Measurements from ENCODE around the gene CYSLTR2.
"Not testable (repeated sequence)": the region's sequence is repeated elsewhere in the genome, so short reads cannot be mapped to it uniquely, and the experiment has no call there.

CYSLTR2 gene

DNA sequence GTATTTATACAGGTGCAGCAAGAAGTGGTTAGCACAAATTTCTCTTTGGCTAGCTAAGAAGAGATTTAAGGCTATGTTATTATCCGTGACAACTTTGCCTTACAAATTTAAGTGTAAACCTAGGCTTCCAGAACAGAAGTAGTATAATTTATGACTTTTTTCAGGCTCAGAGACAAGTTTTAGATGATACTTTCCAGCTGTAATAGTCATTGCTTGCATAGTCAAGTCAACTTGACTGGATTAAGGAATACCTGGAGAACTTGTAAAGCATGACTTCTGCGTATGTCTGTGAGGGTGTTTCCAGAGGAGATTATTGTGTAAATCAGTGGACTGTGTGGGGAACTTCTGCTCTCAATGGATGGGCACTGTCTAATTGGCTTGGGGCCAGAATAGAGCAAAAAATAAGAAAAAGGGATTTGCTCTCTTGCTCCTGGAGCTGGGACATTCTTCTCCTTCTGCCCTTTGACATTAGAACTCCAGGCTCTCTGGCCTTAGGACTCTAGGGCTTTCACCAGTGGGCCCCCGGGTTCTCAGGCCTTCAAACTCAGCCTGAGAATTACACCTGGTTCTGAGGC lies 33.0 kb downstream of the CYSLTR2 start:
- TF ChIP-seq, protein P1, sequence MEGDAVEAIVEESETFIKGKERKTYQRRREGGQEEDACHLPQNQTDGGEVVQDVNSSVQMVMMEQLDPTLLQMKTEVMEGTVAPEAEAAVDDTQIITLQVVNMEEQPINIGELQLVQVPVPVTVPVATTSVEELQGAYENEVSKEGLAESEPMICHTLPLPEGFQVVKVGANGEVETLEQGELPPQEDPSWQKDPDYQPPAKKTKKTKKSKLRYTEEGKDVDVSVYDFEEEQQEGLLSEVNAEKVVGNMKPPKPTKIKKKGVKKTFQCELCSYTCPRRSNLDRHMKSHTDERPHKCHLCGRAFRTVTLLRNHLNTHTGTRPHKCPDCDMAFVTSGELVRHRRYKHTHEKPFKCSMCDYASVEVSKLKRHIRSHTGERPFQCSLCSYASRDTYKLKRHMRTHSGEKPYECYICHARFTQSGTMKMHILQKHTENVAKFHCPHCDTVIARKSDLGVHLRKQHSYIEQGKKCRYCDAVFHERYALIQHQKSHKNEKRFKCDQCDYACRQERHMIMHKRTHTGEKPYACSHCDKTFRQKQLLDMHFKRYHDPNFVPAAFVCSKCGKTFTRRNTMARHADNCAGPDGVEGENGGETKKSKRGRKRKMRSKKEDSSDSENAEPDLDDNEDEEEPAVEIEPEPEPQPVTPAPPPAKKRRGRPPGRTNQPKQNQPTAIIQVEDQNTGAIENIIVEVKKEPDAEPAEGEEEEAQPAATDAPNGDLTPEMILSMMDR (IDR thresholded peaks at IDR 0.05; ENCODE audit: poor library complexity, severe bottlenecking), result no peak
- no peaks in the 10 kb centered on the region for H3K4me1 ChIP-seq (ENCODE audit: insufficient read depth, poor library complexity, severe bottlenecking)
- no peaks in the 10 kb centered on the region for H3K36me3 ChIP-seq (ENCODE audit: low read depth)
- no peak overlapping the region for H3K4me3 ChIP-seq (ENCODE audit: severe bottlenecking)
- ATAC-seq (ENCODE audit: low read depth) (no peak), DNase-seq (ENCODE audit: low spot score) (no peak)
- H3K27me3 ChIP-seq (ENCODE audit: insufficient read depth, poor library complexity, severe bottlenecking), result no peaks in the 10 kb centered on the region
- H3K9me3 ChIP-seq (ENCODE audit: severe bottlenecking), result no peaks in the 10 kb centered on the region
- H3K27ac ChIP-seq (ENCODE audit: poor library complexity, severe bottlenecking), result no peak overlapping the region

DNA sequence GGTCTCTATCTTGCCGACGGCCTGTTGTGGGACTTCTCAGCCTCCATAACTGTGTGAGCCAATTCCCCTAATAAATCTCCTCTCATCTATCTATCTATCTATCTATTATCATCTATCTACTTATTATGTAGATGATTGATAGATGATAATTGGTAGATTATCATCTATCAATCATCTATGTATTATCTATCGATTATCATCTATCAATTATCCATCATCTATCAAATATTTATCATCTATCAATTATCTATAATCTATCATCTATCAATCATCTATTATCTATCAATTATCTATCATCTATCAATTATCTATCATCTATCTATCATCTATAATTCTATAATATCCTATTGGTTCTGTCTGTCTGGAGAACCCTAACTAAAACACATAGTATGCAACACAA lies 33.5 kb downstream of the CYSLTR2 start:
- TF ChIP-seq, protein P1 (IDR thresholded peaks at IDR 0.05; ENCODE audit: poor library complexity, severe bottlenecking), result no peak
- no peak for DNase-seq (ENCODE audit: low spot score)

DNA sequence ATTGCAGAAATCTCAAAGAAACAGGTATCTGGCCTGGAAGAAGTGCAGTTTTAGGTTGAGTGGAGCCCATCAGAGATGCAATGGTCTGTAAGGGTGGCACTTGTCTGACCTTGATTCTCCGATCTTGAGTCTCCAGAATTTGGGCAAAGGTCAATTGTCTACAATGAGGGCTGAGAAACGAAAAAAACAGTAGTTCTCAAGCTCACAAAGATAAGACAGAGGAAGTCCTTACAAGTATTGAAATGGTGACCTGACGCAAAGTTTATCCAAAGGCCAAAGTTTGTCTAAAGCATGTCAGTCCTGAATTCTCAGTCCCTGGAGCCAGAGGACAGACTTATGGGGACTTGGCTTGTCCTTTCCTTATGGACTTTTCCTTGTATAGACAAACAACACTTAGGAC lies 40.3 kb downstream of the CYSLTR2 start:
- no peak for DNase-seq (ENCODE audit: low spot score)
- Histone ChIP-seq H3K27me3 (ENCODE audit: insufficient read depth, poor library complexity, severe bottlenecking) (no peaks in the 10 kb centered on the region), H3K27ac (ENCODE audit: poor library complexity, severe bottlenecking) (no peak overlapping the region), H3K4me1 (ENCODE audit: insufficient read depth, poor library complexity, severe bottlenecking) (no peaks in the 10 kb centered on the region), H3K9me3 (ENCODE audit: severe bottlenecking) (no peaks in the 10 kb centered on the region), H3K36me3 (ENCODE audit: low read depth) (no peaks in the 10 kb centered on the region), H3K4me3 (ENCODE audit: severe bottlenecking) (no peak overlapping the region)
- no peak for ATAC-seq (ENCODE audit: low read depth)
- TF ChIP-seq, protein P1 (IDR thresholded peaks at IDR 0.05; ENCODE audit: poor library complexity, severe bottlenecking), result no peak

More for the DNA sequence above, 33.5 kb downstream of the CYSLTR2 start:
- H3K27ac ChIP-seq (ENCODE audit: poor library complexity, severe bottlenecking), result no peak overlapping the region
- H3K4me1 ChIP-seq (ENCODE audit: insufficient read depth, poor library complexity, severe bottlenecking), result no peaks in the 10 kb centered on the region
- no peaks in the 10 kb centered on the region for H3K27me3 ChIP-seq (ENCODE audit: insufficient read depth, poor library complexity, severe bottlenecking)
- H3K4me3 ChIP-seq (ENCODE audit: severe bottlenecking), result no peak overlapping the region
- H3K36me3 ChIP-seq (ENCODE audit: low read depth), result no peaks in the 10 kb centered on the region
- no peaks in the 10 kb centered on the region for H3K9me3 ChIP-seq (ENCODE audit: severe bottlenecking)
- ATAC-seq (ENCODE audit: low read depth), result no peak

DNA sequence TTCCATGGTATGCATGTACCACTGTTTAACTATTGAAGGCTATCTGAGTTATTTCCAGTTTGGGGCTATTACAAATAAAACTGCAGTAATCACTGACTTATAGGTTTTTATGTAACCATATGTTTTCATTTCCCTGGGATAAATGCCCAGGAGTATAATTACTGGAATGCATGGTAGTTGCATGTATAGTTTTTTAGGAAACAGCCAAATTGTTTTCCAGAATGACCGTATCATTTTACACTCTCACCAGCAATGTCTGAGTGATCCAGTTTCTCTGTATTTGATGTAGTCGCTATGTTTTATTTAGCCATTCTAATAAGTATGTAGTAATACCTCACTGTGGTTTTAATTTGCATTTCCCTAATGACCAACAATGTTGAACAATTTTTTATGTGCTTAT lies 42.0 kb downstream of the CYSLTR2 start:
- Histone ChIP-seq H3K27ac (ENCODE audit: poor library complexity, severe bottlenecking) (no peak overlapping the region), H3K27me3 (ENCODE audit: insufficient read depth, poor library complexity, severe bottlenecking) (no peaks in the 10 kb centered on the region), H3K4me1 (ENCODE audit: insufficient read depth, poor library complexity, severe bottlenecking) (no peaks in the 10 kb centered on the region), H3K9me3 (ENCODE audit: severe bottlenecking) (no peaks in the 10 kb centered on the region), H3K4me3 (ENCODE audit: severe bottlenecking) (no peak overlapping the region), H3K36me3 (ENCODE audit: low read depth) (no peaks in the 10 kb centered on the region)
- TF ChIP-seq, protein P1 (IDR thresholded peaks at IDR 0.05; ENCODE audit: poor library complexity, severe bottlenecking), result no peak
- ATAC-seq (ENCODE audit: low read depth) (no peak), DNase-seq (ENCODE audit: low spot score) (no peak)

DNA sequence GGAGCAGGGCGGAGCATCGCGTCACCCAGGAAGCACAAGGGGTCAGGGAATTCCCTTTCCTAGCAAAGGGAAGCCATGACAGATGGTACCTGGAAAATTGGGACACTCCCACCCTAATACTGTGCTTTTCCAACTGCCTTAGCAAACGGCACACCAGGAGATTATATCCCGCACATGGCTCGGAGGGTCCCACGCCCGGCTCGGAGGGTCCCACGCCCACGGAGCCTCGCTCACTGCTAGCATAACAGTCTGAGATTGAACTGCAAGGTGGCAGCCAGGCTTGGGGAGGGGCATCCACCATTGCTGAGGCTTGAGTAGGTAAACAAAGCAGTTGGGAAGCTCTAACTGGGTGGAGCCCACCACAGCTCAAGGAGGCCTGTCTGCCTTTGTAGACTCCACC lies 42.9 kb downstream of the CYSLTR2 start:
- not testable (repeated sequence) for ATAC-seq (ENCODE audit: low read depth); H3K27ac ChIP-seq (ENCODE audit: poor library complexity, severe bottlenecking); H3K4me1 ChIP-seq (ENCODE audit: insufficient read depth, poor library complexity, severe bottlenecking); DNase-seq (ENCODE audit: low spot score); H3K36me3 ChIP-seq (ENCODE audit: low read depth); H3K27me3 ChIP-seq (ENCODE audit: insufficient read depth, poor library complexity, severe bottlenecking); H3K9me3 ChIP-seq (ENCODE audit: severe bottlenecking); H3K4me3 ChIP-seq (ENCODE audit: severe bottlenecking)
